ENCODE results near the gene EYS.

- TF ChIP-seq CTCF (conservative IDR thresholded peaks at IDR 0.05; ENCODE audit: low read length) (no peak), EZH2phosphoT487 (IDR thresholded peaks at IDR 0.05; ENCODE audit: borderline replicate concordance) (no peak)
These were observed 38.9 kb downstream of the EYS start for GRCh38 chr6:65667916-65668656.

Measured in Loucy (cell line).